GM12878 (cell line): ENCODE results near the gene BMP7. TPM values are rescaled to one million over a fixed set of nuclear protein-coding genes. Genes with fewer than 3 reads are reported as not detected.

Experiments
- ATAC-seq: fragments of 200-7000 bp; cut with Tn5 transposase; 3 replicates; pipeline ENCODE4 v1.9.1; 2020; ENCODE audit warnings: mild to moderate bottlenecking, moderate library complexity
- BruUV-seq: library from RNA; stranded (reverse); fragments of 400-500 nt; replicated peaks from 2 replicates; lab custom pipeline; 2021; lab: Mats Ljungman, UMichigan
- CTCF ChIA-PET: fragments of 300-600 bp; sonication (Branson Sonifier 250); formaldehyde crosslinking; extraction: SDS; loops from one replicate; lab custom pipeline; 2021; ENCODE audit warnings: inconsistent platforms; lab: Yijun Ruan, JAX
- POLR2A ChIA-PET: fragments of 350-600 bp; formaldehyde crosslinking; extraction: SDS; loops from one replicate; lab custom pipeline; 2021; ENCODE audit warnings: inconsistent platforms; lab: Charles Lee
- RAD21 ChIA-PET: fragments of 300-600 bp; sonication (Branson Sonifier 250); formaldehyde crosslinking; loops from one replicate; lab custom pipeline; 2023; ENCODE audit warnings: antibody characterized with exemption; ENCODE audit not compliant: unreplicated experiment; lab: Charles Lee
- SMC1A ChIA-PET: fragments of 300-600 bp; sonication (Branson Sonifier 250); formaldehyde crosslinking; loops from one replicate; lab custom pipeline; 2023; ENCODE audit not compliant: unreplicated experiment, uncharacterized antibody; lab: Charles Lee
- DNase-seq: peaks from one replicate; pipeline ENCODE4 v3.0.0-alpha.2; 2011; ENCODE audit warnings: low read depth, low spot score
- FAIRE-seq: peaks from 3 replicates; lab custom pipeline; 2011; peaks lifted over from hg19 to GRCh38; lab: Jason Lieb, UNC
- H2AFZ ChIP-seq: 2 replicates; pipeline ENCODE4 v1.6.0; 2011; ENCODE audit warnings: low read depth, low read length, control low read depth; ENCODE audit not compliant: control insufficient read depth
- H3K27ac ChIP-seq: 2 replicates; pipeline ENCODE4 v1.5.1; 2011; ENCODE audit warnings: control low read depth; ENCODE audit not compliant: control insufficient read depth, insufficient read depth
- H3K27me3 ChIP-seq, 2 experiments: replicated peaks in 1 of 2; 2 replicates each; pipeline versions ENCODE4 v1.6.0 to v1.6.1; 2011; ENCODE audit warnings: low read length in 1 of 2; ENCODE audit not compliant: control insufficient read depth in 2 of 2, insufficient read depth in 2 of 2
- H3K36me3 ChIP-seq, 2 experiments: 2 replicates each; pipeline ENCODE4 v1.5.1; 2011; ENCODE audit warnings: low read length in 1 of 2; ENCODE audit not compliant: control insufficient read depth in 2 of 2, insufficient read depth in 2 of 2
- H3K4me1 ChIP-seq: 2 replicates; pipeline ENCODE4 v1.6.1; 2011; ENCODE audit warnings: mild to moderate bottlenecking, low read length, moderate library complexity, mixed read lengths; ENCODE audit not compliant: control insufficient read depth, insufficient read depth
- H3K4me2 ChIP-seq: 2 replicates; pipeline ENCODE4 v1.6.0; 2011; ENCODE audit warnings: control low read depth; ENCODE audit not compliant: control insufficient read depth, insufficient read depth
- H3K4me3 ChIP-seq: fragments of 200-600 bp; sonication (generic); 2 replicates; pipeline ENCODE4 v1.5.1; 2016
- H3K79me2 ChIP-seq: 2 replicates; pipeline ENCODE4 v1.6.0; 2011; ENCODE audit warnings: low read length; ENCODE audit not compliant: control insufficient read depth, insufficient read depth
- H3K9ac ChIP-seq: 2 replicates; pipeline ENCODE4 v1.8.0; 2011; ENCODE audit warnings: low read length, control low read depth, mixed read lengths; ENCODE audit not compliant: control insufficient read depth, insufficient read depth
- H3K9me3 ChIP-seq: replicated peaks from 3 replicates; pipeline ENCODE4 v1.5.1; 2011; ENCODE audit warnings: mild to moderate bottlenecking, low read length; ENCODE audit not compliant: control insufficient read depth, insufficient read depth
- H4K20me1 ChIP-seq: 2 replicates; pipeline ENCODE4 v1.6.0; 2011; ENCODE audit not compliant: control insufficient read depth, insufficient read depth
- E2F8 ChIP-seq: fragments of 450-650 bp; IDR thresholded peaks from 2 replicates; pipeline ENCODE4 v1.6.1; 2018; ENCODE audit warnings: mild to moderate bottlenecking, low read depth, moderate library complexity; ENCODE audit not compliant: partially characterized antibody
- IRF3 ChIP-seq: fragments of 450-650 bp; IDR thresholded peaks from 2 replicates; pipeline ENCODE4 v1.6.1; 2014; ENCODE audit warnings: mild to moderate bottlenecking
- WGBS: methylation state at CpG from one replicate; pipeline ENCODE4 v1.1.6; 2016; ENCODE audit warnings: low lambda C conversion rate; ENCODE audit not compliant: insufficient replicate concordance, insufficient coverage; ENCODE audit errors: missing lambda C conversion rate; 5-methylcytosine and 5-hydroxymethylcytosine counted together
- in situ Hi-C: fragments of 300-500 bp; cut with MboI; formaldehyde crosslinking; loops from 9 replicates; pipeline ENCODE4 v1.14.3; 2018; ENCODE audit warnings: mixed read lengths
- intact Hi-C: fragments of 100-400 bp; cut with micrococcal nuclease; formaldehyde crosslinking; loops from one replicate; pipeline ENCODE4 v1.14.2; 2022; ENCODE audit not compliant: unreplicated experiment
- polyA plus RNA-seq, 11 experiments: library from polyadenylated mRNA; depleted of rRNA in 4 of 11; unstranded in 6 of 11; stranded (reverse) in 5 of 11; fragments of >200 nt; fragmentation: Nextera tagmentation in 4 of 11; fragmentation: Illumina TruSeq in 1 of 11; extraction: Ambion mirVana in 4 of 11; extraction: Trizol in 1 of 11; gene quantifications; 1 replicate in 1 of 11; 2 replicates in 10 of 11; pipeline versions ENCODE4 v1.2.1 to v1.2.3, GENCODE V29; 2011 to 2016; ENCODE audit warnings: inconsistent platforms in 2 of 11, missing spikeins in 2 of 11, low read depth in 1 of 11
- total RNA-seq, 4 experiments: library from RNA; depleted of rRNA in 3 of 4; stranded (reverse); fragments of >200 nt in 3 of 4; fragmentation: Illumina TruSeq in 1 of 4; extraction: Trizol in 1 of 4; gene quantifications; 2 replicates each; pipeline versions ENCODE4 v1.2.1 to v1.2.3, GENCODE V29; 2013 to 2021

The BMP7 gene
- total and polyA plus RNA-seq, 10 of the 15 experiments (the other 5 are each of a cell fraction or from before 2014, with no cell fraction given), result 0.18 to 0.51 (median 0.28) TPM; not detected in 7

DNA sequence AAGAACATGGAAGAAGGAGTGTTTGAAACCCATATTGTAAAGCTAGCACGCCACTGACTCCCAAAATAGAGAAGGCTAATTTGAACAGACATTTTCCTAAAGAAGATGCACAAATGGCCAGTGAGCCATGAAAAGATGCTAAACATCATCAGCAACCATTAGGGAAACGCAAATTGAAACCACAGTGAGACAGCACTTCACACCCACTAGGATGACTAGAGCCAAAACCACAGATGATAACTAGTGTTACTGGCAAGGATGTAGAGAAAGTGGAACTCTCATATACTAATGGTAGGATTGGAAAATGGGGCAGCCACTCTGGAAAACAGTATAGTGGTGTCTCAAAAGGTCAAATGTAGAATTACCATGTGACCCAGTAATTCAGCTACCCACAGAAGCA is 58.2 kb downstream of the BMP7 start (continued):
- TF ChIP-seq E2F8, result no peak
- TF ChIP-seq, all 136 proteins: peak for 0

DNA sequence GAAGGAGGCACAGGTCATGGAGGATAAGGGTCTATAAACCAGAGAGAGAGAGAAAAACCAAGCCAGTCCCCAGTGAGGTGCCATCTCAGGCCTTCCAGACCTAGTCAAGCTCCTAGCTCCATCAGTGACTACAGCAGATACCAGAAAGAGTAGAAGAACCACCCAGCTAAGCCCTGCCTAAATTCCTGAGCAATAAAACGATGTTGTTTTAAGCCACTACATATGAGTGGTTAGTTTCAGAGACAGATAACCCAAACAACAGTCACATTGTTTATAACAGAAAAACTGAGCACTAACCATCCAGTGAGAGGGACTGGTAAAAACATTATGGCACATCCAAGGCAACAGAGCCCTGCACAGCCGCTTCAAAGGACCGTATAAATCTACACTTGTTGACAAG is 59.2 kb downstream of the BMP7 start:
- Histone ChIP-seq H2AFZ (no peak overlapping the region), H3K36me3 (no peaks in the 10 kb centered on the region), H3K4me3 (no peak overlapping the region), H3K4me1 (no peaks in the 10 kb centered on the region), H3K4me2 (no peak overlapping the region), H3K9ac (no peak overlapping the region), H3K79me2 (no peaks in the 10 kb centered on the region), H3K9me3 (no peaks in the 10 kb centered on the region; the same call in 2 of the 3 replicates), H3K27me3 (no peaks in the 10 kb centered on the region; a peak in 1 of 4 replicates), H3K27ac (no peak overlapping the region), H4K20me1 (no peaks in the 10 kb centered on the region)
- WGBS, result 71% methylated on average over 3 of the region's 3 CpGs
- ChIA-PET POLR2A (no interaction called here), CTCF (no interaction called here), RAD21 (no interaction called here), SMC1A (no interaction called here)
- DNase-seq (no peak), ATAC-seq (no peak), FAIRE-seq (no peak)
- intact Hi-C loops (no loop called here), in situ Hi-C loops (no loop called here)
- no TSS peak for BruUV-seq
- no peak for TF ChIP-seq IRF3
